CD4-positive, CD25-positive, alpha-beta regulatory T cell (primary cell): ENCODE measurements around the gene CBL. TPM values are rescaled to one million over a fixed set of nuclear protein-coding genes. Genes with fewer than 3 reads are reported as not detected.
A peak's percentile ranks its signal among the peaks of the same experiment; 100 is the strongest.

Experiments used
- ATAC-seq, 2 donors: fragments of 150-1000 bp; cut with Tn5 transposase; one replicate each; pipeline ENCODE4 v1.10.0; 2021; ENCODE audit warnings: low read depth in 2 of 2, moderate number of reproducible peaks in 2 of 2, moderate library complexity in 1 of 2
- DNase-seq, 3 donors: peaks; one replicate each; pipeline versions ENCODE4 v3.0.0 to v3.0.0-alpha.2; 2012 to 2022; ENCODE audit warnings: mixed read lengths in 1 of 3
- H3K27ac ChIP-seq: one replicate; pipeline ENCODE4 v1.7.0; 2013; ENCODE audit warnings: mild to moderate bottlenecking, low read length; ENCODE audit not compliant: insufficient read depth, poor library complexity, severe bottlenecking
- H3K27me3 ChIP-seq: one replicate; pipeline ENCODE4 v1.7.0; 2013; ENCODE audit warnings: low read length; ENCODE audit not compliant: control insufficient read depth, insufficient read depth
- H3K36me3 ChIP-seq: one replicate; pipeline ENCODE4 v1.7.0; 2013; ENCODE audit warnings: mild to moderate bottlenecking, low read length, moderate library complexity; ENCODE audit not compliant: control insufficient read depth, insufficient read depth
- H3K4me1 ChIP-seq: 2 replicates; pipeline ENCODE4 v1.7.0; 2013; ENCODE audit warnings: mild to moderate bottlenecking, low read length; ENCODE audit not compliant: insufficient read depth, control insufficient read depth, poor library complexity, severe bottlenecking
- H3K4me3 ChIP-seq: one replicate; pipeline ENCODE4 v1.7.0; 2013; ENCODE audit warnings: low read depth, mild to moderate bottlenecking, low read length, moderate library complexity
- H3K9me3 ChIP-seq, 2 experiments: 1 replicate in 1 of 2; 2 replicates in 1 of 2; pipeline ENCODE4 v1.7.0; 2013; ENCODE audit warnings: low read length in 2 of 2, mild to moderate bottlenecking in 1 of 2, moderate library complexity in 1 of 2; ENCODE audit not compliant: control insufficient read depth in 2 of 2
- H3K27ac Mint-ChIP-seq, 3 donors: one replicate each; pipeline ENCODE4 v1.8.0; 2020 to 2022; ENCODE audit warnings: mild to moderate bottlenecking in 3 of 3, mixed read lengths in 3 of 3, moderate library complexity in 2 of 3
- H3K27me3 Mint-ChIP-seq: one replicate; pipeline ENCODE4 v1.8.0; 2022; ENCODE audit warnings: mild to moderate bottlenecking, mixed read lengths
- H3K36me3 Mint-ChIP-seq: one replicate; pipeline ENCODE4 v1.8.0; 2020; ENCODE audit warnings: mixed read lengths
- H3K4me1 Mint-ChIP-seq, 4 donors: one replicate each; pipeline ENCODE4 v1.8.0; 2020 to 2022; ENCODE audit warnings: mixed read lengths in 4 of 4, mild to moderate bottlenecking in 1 of 4
- H3K4me3 Mint-ChIP-seq, 4 donors: one replicate each; pipeline ENCODE4 v1.8.0; 2020 to 2022; ENCODE audit warnings: mild to moderate bottlenecking in 4 of 4, mixed read lengths in 4 of 4, moderate library complexity in 3 of 4
- H3K9me3 Mint-ChIP-seq, 7 donors: one replicate each; pipeline ENCODE4 v1.8.0; 2020 to 2022; ENCODE audit warnings: mixed read lengths in 7 of 7, mild to moderate bottlenecking in 3 of 7, moderate library complexity in 2 of 7
- polyA plus RNA-seq, 4 donors: library from polyadenylated mRNA; unstranded; fragments of 300-500 nt; fragmentation: Illumina TruSeq; gene quantifications; one replicate each; pipeline ENCODE4 v1.2.3, GENCODE V29; 2021
- total RNA-seq: library from RNA; stranded (reverse); gene quantifications from one replicate; pipeline ENCODE4 v1.2.3, GENCODE V29; 2022

CBL gene
- total and polyA plus RNA-seq, 5 donors from 2014 or later: 7.9 to 35.6 (median 9.1) TPM

DNA sequence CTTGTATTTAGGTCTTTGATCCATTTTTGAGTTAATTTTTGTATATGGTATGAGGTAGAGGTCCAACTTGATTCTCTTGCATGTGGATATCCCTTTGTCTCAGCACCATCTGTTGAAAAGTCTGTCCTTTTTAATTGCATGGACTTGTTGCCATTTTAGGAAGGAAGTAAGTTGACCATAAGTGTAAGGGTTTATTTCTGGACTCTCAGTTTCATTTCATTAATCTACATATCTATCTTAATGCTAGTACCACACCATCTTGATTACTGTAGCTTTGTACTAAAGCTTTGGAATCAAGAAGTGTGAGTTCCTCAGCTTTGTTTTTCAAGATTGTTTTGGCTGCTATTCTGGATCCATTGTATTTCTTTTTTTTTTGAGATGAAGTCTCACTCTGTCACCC, 31.4 kb downstream of the CBL start:
- H3K36me3 ChIP-seq: peaks cover 29% of the 10 kb centered on the region
- H3K4me3 ChIP-seq: no peak overlapping the region
- H3K36me3 Mint-ChIP-seq: peaks cover 51% of the 10 kb centered on the region
- H3K27me3 ChIP-seq: no peaks in the 10 kb centered on the region
- no peak for DNase-seq
- peaks cover 0 to 1% (median 0%) of the 10 kb centered on the region in 7 donors for H3K9me3 Mint-ChIP-seq
- H3K27me3 Mint-ChIP-seq: no peaks in the 10 kb centered on the region
- peak overlapping the region in 1 of 3 donors; percentile 35 for H3K27ac Mint-ChIP-seq
- H3K4me1 ChIP-seq: peaks cover 33% of the 10 kb centered on the region
- no peak for ATAC-seq
- H3K4me3 Mint-ChIP-seq: no peak overlapping the region
- H3K4me1 Mint-ChIP-seq: peaks cover 40 to 58% (median 48%) of the 10 kb centered on the region in 4 donors
- H3K27ac ChIP-seq: no peak overlapping the region
- no peaks in the 10 kb centered on the region for H3K9me3 ChIP-seq

- Mint-ChIP-seq H3K4me1 (peaks cover 21 to 54% (median 36%) of the 10 kb centered on the region in 4 donors), H3K4me3 (peak overlapping the region in 2 of 4 donors; percentile 38 to 62), H3K36me3 (peaks cover 15% of the 10 kb centered on the region), H3K27me3 (no peaks in the 10 kb centered on the region), H3K9me3 (no peaks in the 10 kb centered on the region), H3K27ac (peak overlapping the region; percentile 48 to 85 (median 71))
- no peaks in the 10 kb centered on the region for H3K27me3 ChIP-seq
- no peak overlapping the region for H3K4me3 ChIP-seq
- H3K27ac ChIP-seq: no peak overlapping the region
- H3K4me1 ChIP-seq: peaks cover 9% of the 10 kb centered on the region
- H3K9me3 ChIP-seq: no peaks in the 10 kb centered on the region
- peak in 1 of 3 donors; percentile 22 for DNase-seq
- peak; percentile 16 to 48 for ATAC-seq
- peaks cover 9% of the 10 kb centered on the region for H3K36me3 ChIP-seq
Observed at GRCh38 chr11:119248750-119249670, 42.9 kb downstream of the CBL start.

DNA sequence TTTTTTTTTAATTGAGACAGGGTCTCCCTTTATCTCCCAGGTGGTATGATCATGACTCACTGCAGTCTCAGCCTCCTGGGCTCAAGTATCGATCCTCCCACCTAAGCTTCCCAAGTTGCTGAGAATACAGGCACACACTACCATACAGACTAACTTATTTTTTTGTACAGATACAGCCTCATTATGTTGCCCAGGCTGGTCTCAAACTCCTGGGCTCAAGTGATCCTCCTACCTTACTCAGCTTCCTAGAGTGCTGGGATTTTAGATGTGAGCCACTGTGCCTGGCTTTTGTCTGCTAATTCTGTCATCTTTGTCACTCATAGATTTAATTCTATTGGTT, 43.5 kb downstream of the CBL start:
- ATAC-seq (peak in 1 of 2 donors; percentile 8), DNase-seq (no peak)
- Histone ChIP-seq H3K27me3 (no peaks in the 10 kb centered on the region), H3K36me3 (peaks cover 9% of the 10 kb centered on the region), H3K9me3 (no peaks in the 10 kb centered on the region), H3K27ac (no peak overlapping the region), H3K4me3 (no peak overlapping the region), H3K4me1 (peaks cover 9% of the 10 kb centered on the region)
- peaks cover 13% of the 10 kb centered on the region for H3K36me3 Mint-ChIP-seq
- peaks cover 21 to 54% (median 37%) of the 10 kb centered on the region in 4 donors for H3K4me1 Mint-ChIP-seq
- H3K4me3 Mint-ChIP-seq: peak overlapping the region in 1 of 4 donors; percentile 21
- H3K27ac Mint-ChIP-seq: peak overlapping the region in 2 of 3 donors; percentile 37 to 85
- no peaks in the 10 kb centered on the region for H3K27me3 Mint-ChIP-seq
- H3K9me3 Mint-ChIP-seq: no peaks in the 10 kb centered on the region

- Mint-ChIP-seq H3K36me3 (peaks cover 19% of the 10 kb centered on the region), H3K27me3 (no peaks in the 10 kb centered on the region), H3K4me3 (peak overlapping the region in 1 of 4 donors; percentile 43), H3K27ac (peak overlapping the region in 2 of 3 donors; percentile 4 to 23), H3K4me1 (peaks cover 21 to 59% (median 39%) of the 10 kb centered on the region in 4 donors), H3K9me3 (no peaks in the 10 kb centered on the region)
- Histone ChIP-seq H3K4me1 (peaks cover 9% of the 10 kb centered on the region), H3K4me3 (no peak overlapping the region), H3K27ac (no peak overlapping the region), H3K27me3 (no peaks in the 10 kb centered on the region), H3K36me3 (peaks cover 9% of the 10 kb centered on the region), H3K9me3 (no peaks in the 10 kb centered on the region)
- ATAC-seq (no peak), DNase-seq (no peak)
Observed at GRCh38 chr11:119251114-119251513, 45.0 kb downstream of the CBL start.

DNA sequence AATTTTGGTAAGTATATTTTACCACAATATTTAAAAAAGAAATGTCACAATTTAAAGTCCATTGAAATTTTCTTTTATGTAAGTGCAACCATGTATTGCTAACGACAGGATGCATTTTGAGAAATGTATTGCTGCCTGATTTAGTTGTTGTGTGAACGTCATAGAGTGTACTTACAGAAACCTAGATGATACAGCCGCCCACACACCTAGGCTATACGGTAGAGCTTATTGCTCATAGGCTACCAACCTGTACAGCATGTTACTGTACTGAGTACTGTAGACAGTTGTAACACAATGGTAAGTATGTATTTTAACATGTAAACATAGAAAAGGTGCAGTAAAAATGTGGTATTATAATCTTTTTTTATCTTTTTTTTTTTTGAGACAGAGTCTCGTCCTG, 48.1 kb downstream of the CBL start:
- H3K36me3 ChIP-seq: peaks cover 6% of the 10 kb centered on the region
- no peak overlapping the region for H3K4me3 ChIP-seq
- no peak overlapping the region for H3K27ac ChIP-seq
- DNase-seq (peak in 1 of 3 donors; percentile 22), ATAC-seq (no peak)
- H3K27me3 ChIP-seq: no peaks in the 10 kb centered on the region
- peaks cover 35 to 71% (median 48%) of the 10 kb centered on the region in 4 donors for H3K4me1 Mint-ChIP-seq
- H3K27ac Mint-ChIP-seq: no peak overlapping the region
- no peaks in the 10 kb centered on the region for H3K27me3 Mint-ChIP-seq
- H3K9me3 Mint-ChIP-seq: no peaks in the 10 kb centered on the region
- no peaks in the 10 kb centered on the region for H3K9me3 ChIP-seq
- peaks cover 14% of the 10 kb centered on the region for H3K4me1 ChIP-seq
- no peak overlapping the region for H3K4me3 Mint-ChIP-seq
- peaks cover 22% of the 10 kb centered on the region for H3K36me3 Mint-ChIP-seq

DNA sequence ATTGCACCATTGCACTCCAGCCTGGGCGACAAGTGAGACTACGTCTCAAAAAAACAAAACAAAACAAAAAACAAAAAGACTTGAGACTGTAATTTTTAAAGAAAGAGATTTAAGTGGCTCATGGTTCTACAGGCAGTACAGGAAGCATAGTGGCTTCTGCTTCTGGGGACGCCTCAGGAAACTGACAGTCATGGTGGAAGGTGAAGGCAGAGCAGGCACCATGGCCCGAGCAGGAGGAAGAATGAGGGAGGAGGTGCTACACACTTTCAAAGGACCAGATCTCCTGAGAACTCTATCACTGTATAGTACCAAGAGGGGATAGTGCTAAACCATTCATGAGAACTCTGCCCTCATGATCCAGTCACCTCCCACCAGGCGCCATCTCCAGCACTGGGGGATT, 52.0 kb downstream of the CBL start:
- peaks cover 44% of the 10 kb centered on the region for H3K4me1 ChIP-seq
- peaks cover 4% of the 10 kb centered on the region for H3K36me3 ChIP-seq
- H3K27ac ChIP-seq: no peak overlapping the region
- Mint-ChIP-seq H3K4me1 (peaks cover 27 to 55% (median 36%) of the 10 kb centered on the region in 4 donors), H3K4me3 (peak overlapping the region; percentile 51 to 85 (median 68)), H3K36me3 (peaks cover 9% of the 10 kb centered on the region), H3K9me3 (no peaks in the 10 kb centered on the region), H3K27me3 (no peaks in the 10 kb centered on the region), H3K27ac (peak overlapping the region; percentile 75 to 87 (median 85))
- no peaks in the 10 kb centered on the region for H3K9me3 ChIP-seq
- ATAC-seq: peak; percentile 48 to 49
- H3K4me3 ChIP-seq: peak overlapping the region; percentile 33
- no peaks in the 10 kb centered on the region for H3K27me3 ChIP-seq
- DNase-seq: peak in 1 of 3 donors; percentile 57

GRCh38 chr11:119258983-119259382, 52.8 kb downstream of the CBL start:
- Histone ChIP-seq H3K4me1 (peaks cover 52% of the 10 kb centered on the region), H3K4me3 (no peak overlapping the region), H3K27ac (no peak overlapping the region), H3K9me3 (no peaks in the 10 kb centered on the region), H3K27me3 (no peaks in the 10 kb centered on the region), H3K36me3 (peaks cover 4% of the 10 kb centered on the region)
- Mint-ChIP-seq H3K36me3 (peaks cover 9% of the 10 kb centered on the region), H3K4me1 (peaks cover 22 to 49% (median 35%) of the 10 kb centered on the region in 4 donors), H3K9me3 (no peaks in the 10 kb centered on the region), H3K4me3 (peak overlapping the region in 2 of 4 donors; percentile 51 to 54), H3K27me3 (no peaks in the 10 kb centered on the region), H3K27ac (peak overlapping the region in 1 of 3 donors; percentile 75)
- DNase-seq: no peak
- no peak for ATAC-seq
